HepG2 (cell line): Measurements from ENCODE around the gene PGS1. TPM values are rescaled to one million over a fixed set of nuclear protein-coding genes. Genes with fewer than 3 reads are reported as not detected.

Source experiments
- GPN1 ChIP-seq: sonication (generic); formaldehyde crosslinking; IDR thresholded peaks from 2 replicates; pipeline ENCODE4 v1.5.1; 2020; ENCODE audit warnings: missing genetic modification reagents, borderline replicate concordance
- SMAD1 ChIP-seq: sonication (generic); formaldehyde crosslinking; IDR thresholded peaks from 2 replicates; pipeline ENCODE4 v1.4.0; 2020; ENCODE audit warnings: missing genetic modification reagents, low read depth, mild to moderate bottlenecking, borderline replicate concordance
- SMARCE1 ChIP-seq: fragments of 450-650 bp; IDR thresholded peaks from 2 replicates; pipeline ENCODE4 v1.6.1; 2017; ENCODE audit warnings: borderline replicate concordance
- SPEN ChIP-seq: sonication (generic); formaldehyde crosslinking; IDR thresholded peaks from 2 replicates; pipeline ENCODE4 v1.5.1; 2020; ENCODE audit warnings: low read depth, mild to moderate bottlenecking, missing genetic modification reagents
- SRY ChIP-seq: sonication (generic); formaldehyde crosslinking; IDR thresholded peaks from 2 replicates; pipeline ENCODE4 v1.8.0; 2022; ENCODE audit warnings: mild to moderate bottlenecking, missing genetic modification reagents
- TBX2 ChIP-seq: sonication (generic); formaldehyde crosslinking; IDR thresholded peaks from 2 replicates; pipeline ENCODE4 v1.5.0; 2020; ENCODE audit warnings: missing genetic modification reagents, mild to moderate bottlenecking, borderline replicate concordance
- U2AF2 ChIP-seq: fragments of 200-400 bp; formaldehyde crosslinking; IDR thresholded peaks from 2 replicates; pipeline ENCODE4 v1.6.1; 2017; ENCODE audit warnings: low read depth, mild to moderate bottlenecking, low read length
- ZMAT5 ChIP-seq: sonication (generic); formaldehyde crosslinking; IDR thresholded peaks from 2 replicates; pipeline ENCODE4 v1.5.0; 2020; ENCODE audit warnings: mild to moderate bottlenecking, low read depth, missing genetic modification reagents, borderline replicate concordance
- ZNF232 ChIP-seq: sonication (generic); formaldehyde crosslinking; IDR thresholded peaks from 2 replicates; pipeline ENCODE4 v1.4.0; 2020; ENCODE audit warnings: missing genetic modification reagents, borderline replicate concordance
- ZNF451 ChIP-seq: sonication (generic); formaldehyde crosslinking; IDR thresholded peaks from 2 replicates; pipeline ENCODE4 v1.5.0; 2020; ENCODE audit warnings: mild to moderate bottlenecking, missing genetic modification reagents
- ZNF558 ChIP-seq: sonication (generic); formaldehyde crosslinking; IDR thresholded peaks from 2 replicates; pipeline ENCODE4 v1.9.0; 2022; ENCODE audit warnings: mild to moderate bottlenecking, missing genetic modification reagents, borderline replicate concordance
- ZNF614 ChIP-seq: IDR thresholded peaks from 2 replicates; pipeline ENCODE4 v1.6.1; 2018; ENCODE audit warnings: missing biosample characterization, missing genetic modification reagents, inconsistent platforms, borderline replicate concordance
- ZNF639 ChIP-seq: conservative IDR thresholded peaks from 2 replicates; pipeline ENCODE4 v1.6.1; 2018; ENCODE audit warnings: missing genetic modification reagents
- ZNF704 ChIP-seq: sonication (generic); formaldehyde crosslinking; IDR thresholded peaks from 2 replicates; pipeline ENCODE4 v1.8.1; 2023; ENCODE audit warnings: mild to moderate bottlenecking, inconsistent platforms, moderate library complexity, missing genetic modification reagents, borderline replicate concordance
- ZNF761 ChIP-seq: sonication (generic); formaldehyde crosslinking; conservative IDR thresholded peaks from 2 replicates; pipeline ENCODE4 v1.4.0; 2020; ENCODE audit warnings: mild to moderate bottlenecking, missing genetic modification reagents
- ZNF883 ChIP-seq: sonication (generic); formaldehyde crosslinking; IDR thresholded peaks from 2 replicates; pipeline ENCODE4 v1.5.1; 2020; ENCODE audit warnings: mild to moderate bottlenecking, missing genetic modification reagents; ENCODE audit errors: not compliant biosample characterization
- polyA plus RNA-seq, 8 experiments: library from polyadenylated mRNA; depleted of rRNA in 3 of 8; stranded (reverse) in 7 of 8; unstranded in 1 of 8; fragments of >200 nt; fragmentation: Illumina TruSeq in 4 of 8; extraction: Trizol in 4 of 8; gene quantifications; 2 replicates each; pipeline versions ENCODE4 v1.2.1 to v1.2.3, GENCODE V29; 2011 to 2016; ENCODE audit warnings: low read depth in 4 of 8, missing spikeins in 1 of 8, mixed read lengths in 1 of 8; ENCODE audit not compliant: insufficient read depth in 1 of 8
- total RNA-seq, 5 experiments: library from RNA; depleted of rRNA; stranded (reverse); fragments of >200 nt; fragmentation: Illumina TruSeq; extraction: Trizol; gene quantifications; 2 replicates each; pipeline ENCODE4 v1.2.3, GENCODE V29; 2016; ENCODE audit warnings: low read depth in 1 of 5
- TF ChIP-seq, protein P1 (sequence below): sonication (generic); formaldehyde crosslinking; IDR thresholded peaks from 2 replicates; pipeline ENCODE4 v1.4.0; 2020; ENCODE audit warnings: missing genetic modification reagents
- TF ChIP-seq, protein P2 (sequence below): sonication (generic); formaldehyde crosslinking; IDR thresholded peaks from 2 replicates; pipeline ENCODE4 v1.4.0; 2020; ENCODE audit warnings: missing genetic modification reagents, borderline replicate concordance
- TF ChIP-seq, protein P3 (sequence below): IDR thresholded peaks from 2 replicates; pipeline ENCODE4 v1.6.1; 2012; ENCODE audit warnings: low read depth, low read length, improper control_type of control experiment

PGS1 gene
- total and polyA plus RNA-seq, 2 of the 13 experiments (the other 11 are each of a cell fraction or from before 2014, with no cell fraction given): 25.9 to 31.5 TPM

DNA sequence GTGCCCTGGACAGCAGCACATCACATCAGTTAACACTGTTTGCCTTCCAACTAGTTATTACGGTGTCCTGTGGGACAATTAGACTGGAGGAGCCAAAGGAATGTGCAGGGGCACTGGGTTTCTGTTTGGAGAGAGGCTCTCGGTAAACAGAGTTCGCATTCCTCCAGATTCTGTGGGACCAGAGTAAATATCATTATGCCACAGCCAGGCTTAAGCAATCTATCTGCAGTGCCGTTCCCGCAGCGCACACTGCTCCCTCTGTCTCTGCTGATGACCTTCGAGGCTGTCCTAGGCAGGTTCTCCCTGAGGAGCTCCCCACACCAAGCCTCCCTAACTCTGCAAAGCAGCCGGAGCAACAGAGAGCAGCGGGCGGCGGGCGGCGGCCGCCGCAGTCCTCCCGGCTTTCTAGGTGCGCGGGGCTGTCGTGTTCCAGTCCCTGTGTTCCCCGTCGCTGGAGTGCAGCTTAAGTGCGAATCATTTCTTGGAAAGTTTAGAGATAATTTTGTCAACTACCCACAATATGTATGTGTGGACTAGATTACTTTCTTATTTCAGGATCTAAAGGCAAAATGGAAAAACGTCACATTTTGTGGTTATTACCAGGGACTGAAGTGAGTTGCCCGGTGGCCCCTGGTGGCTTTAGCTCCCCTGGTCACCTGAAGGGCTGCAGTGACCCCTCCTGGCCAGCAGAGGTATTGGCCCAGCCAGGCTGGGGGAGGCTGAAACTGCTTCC, 43.3 kb downstream of the PGS1 start (continued):
- TF ChIP-seq, protein P1, sequence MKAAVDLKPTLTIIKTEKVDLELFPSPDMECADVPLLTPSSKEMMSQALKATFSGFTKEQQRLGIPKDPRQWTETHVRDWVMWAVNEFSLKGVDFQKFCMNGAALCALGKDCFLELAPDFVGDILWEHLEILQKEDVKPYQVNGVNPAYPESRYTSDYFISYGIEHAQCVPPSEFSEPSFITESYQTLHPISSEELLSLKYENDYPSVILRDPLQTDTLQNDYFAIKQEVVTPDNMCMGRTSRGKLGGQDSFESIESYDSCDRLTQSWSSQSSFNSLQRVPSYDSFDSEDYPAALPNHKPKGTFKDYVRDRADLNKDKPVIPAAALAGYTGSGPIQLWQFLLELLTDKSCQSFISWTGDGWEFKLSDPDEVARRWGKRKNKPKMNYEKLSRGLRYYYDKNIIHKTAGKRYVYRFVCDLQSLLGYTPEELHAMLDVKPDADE (CRISPR knock-in tag): no peak
- peak; percentile 82 for TF ChIP-seq ZNF639 (CRISPR knock-in tag)
- TF ChIP-seq SRY (CRISPR knock-in tag): 0 out of 2 replicates have a peak, but pooled peaks have one; percentile 61
- TF ChIP-seq, protein P2, sequence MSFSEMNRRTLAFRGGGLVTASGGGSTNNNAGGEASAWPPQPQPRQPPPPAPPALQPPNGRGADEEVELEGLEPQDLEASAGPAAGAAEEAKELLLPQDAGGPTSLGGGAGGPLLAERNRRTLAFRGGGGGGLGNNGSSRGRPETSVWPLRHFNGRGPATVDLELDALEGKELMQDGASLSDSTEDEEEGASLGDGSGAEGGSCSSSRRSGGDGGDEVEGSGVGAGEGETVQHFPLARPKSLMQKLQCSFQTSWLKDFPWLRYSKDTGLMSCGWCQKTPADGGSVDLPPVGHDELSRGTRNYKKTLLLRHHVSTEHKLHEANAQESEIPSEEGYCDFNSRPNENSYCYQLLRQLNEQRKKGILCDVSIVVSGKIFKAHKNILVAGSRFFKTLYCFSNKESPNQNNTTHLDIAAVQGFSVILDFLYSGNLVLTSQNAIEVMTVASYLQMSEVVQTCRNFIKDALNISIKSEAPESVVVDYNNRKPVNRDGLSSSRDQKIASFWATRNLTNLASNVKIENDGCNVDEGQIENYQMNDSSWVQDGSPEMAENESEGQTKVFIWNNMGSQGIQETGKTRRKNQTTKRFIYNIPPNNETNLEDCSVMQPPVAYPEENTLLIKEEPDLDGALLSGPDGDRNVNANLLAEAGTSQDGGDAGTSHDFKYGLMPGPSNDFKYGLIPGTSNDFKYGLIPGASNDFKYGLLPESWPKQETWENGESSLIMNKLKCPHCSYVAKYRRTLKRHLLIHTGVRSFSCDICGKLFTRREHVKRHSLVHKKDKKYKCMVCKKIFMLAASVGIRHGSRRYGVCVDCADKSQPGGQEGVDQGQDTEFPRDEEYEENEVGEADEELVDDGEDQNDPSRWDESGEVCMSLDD (CRISPR knock-in tag): peak; percentile 96
- no peak for TF ChIP-seq ZMAT5 (CRISPR knock-in tag)
- peak; percentile 65 for TF ChIP-seq SPEN (CRISPR knock-in tag)
- no peak for TF ChIP-seq SMARCE1
- no peak; the same call in 1 of the 2 replicates for TF ChIP-seq SMAD1
- peak; percentile 100 for TF ChIP-seq TBX2
- no peak for TF ChIP-seq ZNF232
- no peak; the same call in 1 of the 2 replicates for TF ChIP-seq ZNF451 (CRISPR knock-in tag)
- TF ChIP-seq ZNF883 (CRISPR knock-in tag): peak; percentile 32
- no peak for TF ChIP-seq GPN1 (CRISPR knock-in tag)
- TF ChIP-seq, protein P3, sequence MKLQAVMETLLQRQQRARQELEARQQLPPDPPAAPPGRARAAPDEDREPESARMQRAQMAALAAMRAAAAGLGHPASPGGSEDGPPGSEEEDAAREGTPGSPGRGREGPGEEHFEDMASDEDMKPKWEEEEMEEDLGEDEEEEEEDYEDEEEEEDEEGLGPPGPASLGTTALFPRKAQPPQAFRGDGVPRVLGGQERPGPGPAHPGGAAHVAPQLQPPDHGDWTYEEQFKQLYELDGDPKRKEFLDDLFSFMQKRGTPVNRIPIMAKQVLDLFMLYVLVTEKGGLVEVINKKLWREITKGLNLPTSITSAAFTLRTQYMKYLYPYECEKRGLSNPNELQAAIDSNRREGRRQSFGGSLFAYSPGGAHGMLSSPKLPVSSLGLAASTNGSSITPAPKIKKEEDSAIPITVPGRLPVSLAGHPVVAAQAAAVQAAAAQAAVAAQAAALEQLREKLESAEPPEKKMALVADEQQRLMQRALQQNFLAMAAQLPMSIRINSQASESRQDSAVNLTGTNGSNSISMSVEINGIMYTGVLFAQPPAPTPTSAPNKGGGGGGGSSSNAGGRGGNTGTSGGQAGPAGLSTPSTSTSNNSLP: peak; percentile 87
- TF ChIP-seq ZNF558 (CRISPR knock-in tag): 0 out of 2 replicates have a peak, but pooled peaks have one; percentile 85
- TF ChIP-seq ZNF704 (CRISPR knock-in tag): peak; percentile 86
- peak; percentile 87; the same call in 1 of the 2 replicates for TF ChIP-seq ZNF761 (CRISPR knock-in tag)
- TF ChIP-seq U2AF2: no peak
- peak; percentile 93 for TF ChIP-seq ZNF614
